Prostate gland (tissue), 2 donors: ENCODE measurements around the gene TMEM81. TPM values are rescaled to one million over a fixed set of nuclear protein-coding genes. Genes with fewer than 3 reads are reported as not detected.

ENCODE experiments used
- DNase-seq: peaks from one replicate; pipeline ENCODE4 v3.0.0-alpha.2; 2019; ENCODE audit warnings: low spot score
- H3K27ac ChIP-seq, 2 donors: fragments of 200-600 bp; sonication (generic); 2 replicates each; pipeline ENCODE4 v1.5.1; 2017 to 2019
- H3K27me3 ChIP-seq: fragments of 200-600 bp; sonication (generic); replicated peaks from 2 replicates; pipeline ENCODE4 v1.5.1; 2019; ENCODE audit not compliant: insufficient read depth
- H3K36me3 ChIP-seq, 2 donors: fragments of 200-600 bp; sonication (generic); 1 replicate in 1 of 2; 2 replicates in 1 of 2; pipeline versions ENCODE4 v1.5.1 to v1.8.1; 2017 to 2019
- H3K4me1 ChIP-seq: fragments of 200-600 bp; sonication (generic); replicated peaks from 2 replicates; pipeline ENCODE4 v1.5.1; 2019
- H3K4me3 ChIP-seq, 2 donors: fragments of 200-600 bp; sonication (generic); 2 replicates each; pipeline ENCODE4 v1.5.1; 2017 to 2019
- H3K9me3 ChIP-seq: fragments of 200-600 bp; sonication (generic); 2 replicates; pipeline ENCODE4 v1.5.1; 2017
- POLR2A ChIP-seq: fragments of 450-650 bp; IDR thresholded peaks from one replicate; pipeline ENCODE4 v1.6.1; 2016; ENCODE audit warnings: antibody characterized with exemption, mild to moderate bottlenecking
- POLR2AphosphoS5 ChIP-seq: sonication (generic); formaldehyde crosslinking; IDR thresholded peaks from one replicate; pipeline ENCODE4 v1.6.1; 2017; ENCODE audit warnings: antibody characterized with exemption
- WGBS: methylation state at CpG from one replicate; pipeline ENCODE4 v1.1.5; 2018; 5-methylcytosine and 5-hydroxymethylcytosine counted together
- intact Hi-C: fragments of 100-400 bp; cut with DNase I; formaldehyde crosslinking; loops from one replicate; pipeline ENCODE4 v1.14.2; 2022
- total RNA-seq, 2 donors: library from RNA; depleted of rRNA; stranded (reverse); fragments of >200 nt; gene quantifications; one replicate each; pipeline ENCODE4 v1.1.0, GENCODE V29; 2016
- TF ChIP-seq, protein P1 (sequence below), 4 experiments: fragments of 200-600 bp in 2 of 4; fragments of 450-650 bp in 2 of 4; sonication (generic) in 2 of 4; IDR thresholded peaks; 1 replicate in 3 of 4; 2 replicates in 1 of 4; pipeline ENCODE4 v1.5.1; 2016 to 2019; ENCODE audit warnings: antibody characterized with exemption in 4 of 4, mild to moderate bottlenecking in 2 of 4, moderate library complexity in 2 of 4

Gene TMEM81
- total RNA-seq, 2 donors from 2014 or later, result 0.73 to 2.2 TPM

DNA sequence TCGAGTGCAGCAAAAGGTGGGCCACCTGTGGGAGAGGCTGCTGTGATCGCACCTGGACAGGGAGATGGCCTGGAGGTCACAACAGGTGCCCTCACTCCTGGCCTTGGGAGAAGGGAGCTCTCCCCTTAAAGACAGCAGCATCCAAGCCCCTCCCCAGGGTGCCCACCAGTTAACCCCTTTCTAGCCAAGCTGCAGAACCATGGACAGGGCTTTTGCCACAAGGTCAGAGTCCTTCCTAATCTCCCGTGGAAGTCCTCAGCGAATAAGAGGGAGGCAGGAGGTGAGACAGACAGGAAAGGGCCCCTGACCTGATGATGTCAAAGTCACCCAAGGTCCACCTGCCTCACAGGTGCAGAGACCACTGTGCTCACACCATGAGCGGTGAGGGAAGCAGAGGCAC is 39.5 kb downstream of the TMEM81 start:
- intact Hi-C loops, result no loop called here
- no peaks in the 10 kb centered on the region for H3K9me3 ChIP-seq
- H3K27me3 ChIP-seq, result peaks cover 18% of the 10 kb centered on the region
- H3K36me3 ChIP-seq, result no peaks in the 10 kb centered on the region
- H3K27ac ChIP-seq, result no peak overlapping the region
- WGBS, result 38% methylated on average over 5 of the region's 5 CpGs
- DNase-seq, result no peak
- H3K4me1 ChIP-seq, result no peaks in the 10 kb centered on the region
- H3K4me3 ChIP-seq, result no peak overlapping the region
- TF ChIP-seq POLR2AphosphoS5, result no peak
- TF ChIP-seq, protein P1, sequence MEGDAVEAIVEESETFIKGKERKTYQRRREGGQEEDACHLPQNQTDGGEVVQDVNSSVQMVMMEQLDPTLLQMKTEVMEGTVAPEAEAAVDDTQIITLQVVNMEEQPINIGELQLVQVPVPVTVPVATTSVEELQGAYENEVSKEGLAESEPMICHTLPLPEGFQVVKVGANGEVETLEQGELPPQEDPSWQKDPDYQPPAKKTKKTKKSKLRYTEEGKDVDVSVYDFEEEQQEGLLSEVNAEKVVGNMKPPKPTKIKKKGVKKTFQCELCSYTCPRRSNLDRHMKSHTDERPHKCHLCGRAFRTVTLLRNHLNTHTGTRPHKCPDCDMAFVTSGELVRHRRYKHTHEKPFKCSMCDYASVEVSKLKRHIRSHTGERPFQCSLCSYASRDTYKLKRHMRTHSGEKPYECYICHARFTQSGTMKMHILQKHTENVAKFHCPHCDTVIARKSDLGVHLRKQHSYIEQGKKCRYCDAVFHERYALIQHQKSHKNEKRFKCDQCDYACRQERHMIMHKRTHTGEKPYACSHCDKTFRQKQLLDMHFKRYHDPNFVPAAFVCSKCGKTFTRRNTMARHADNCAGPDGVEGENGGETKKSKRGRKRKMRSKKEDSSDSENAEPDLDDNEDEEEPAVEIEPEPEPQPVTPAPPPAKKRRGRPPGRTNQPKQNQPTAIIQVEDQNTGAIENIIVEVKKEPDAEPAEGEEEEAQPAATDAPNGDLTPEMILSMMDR (IDR thresholded peaks at IDR 0.05), result no peak
- no peak for TF ChIP-seq POLR2A

DNA sequence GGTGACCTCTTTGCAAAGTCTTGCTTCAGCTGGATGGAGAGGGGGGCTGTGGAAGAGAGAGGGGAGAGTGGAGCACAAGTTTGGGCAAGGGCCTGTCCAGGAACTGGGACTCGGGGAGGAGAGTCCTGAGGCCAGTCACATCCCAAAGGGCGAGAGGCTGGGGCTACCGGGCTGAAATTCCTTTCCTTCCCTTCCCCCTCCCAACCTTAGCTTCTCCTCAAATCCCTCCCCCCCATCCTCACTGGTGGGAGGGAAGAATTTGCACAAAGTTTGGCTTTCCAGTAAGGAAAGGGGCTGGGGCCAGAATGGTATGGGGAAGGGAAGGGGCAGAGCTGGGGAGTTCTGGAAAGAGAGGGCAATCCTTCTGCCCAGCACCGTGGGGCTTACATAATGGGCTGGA is 40.4 kb downstream of the TMEM81 start:
- Histone ChIP-seq H3K27me3 (peaks cover 18% of the 10 kb centered on the region), H3K9me3 (no peaks in the 10 kb centered on the region), H3K27ac (no peak overlapping the region), H3K4me1 (no peaks in the 10 kb centered on the region), H3K36me3 (no peaks in the 10 kb centered on the region), H3K4me3 (no peak overlapping the region)
- intact Hi-C loops, result no loop called here
- TF ChIP-seq POLR2AphosphoS5 (no peak), POLR2A (no peak)
- TF ChIP-seq, protein P1 (IDR thresholded peaks at IDR 0.05), result no peak
- WGBS, result 45% methylated on average over 4 of the region's 4 CpGs
- DNase-seq, result no peak

DNA sequence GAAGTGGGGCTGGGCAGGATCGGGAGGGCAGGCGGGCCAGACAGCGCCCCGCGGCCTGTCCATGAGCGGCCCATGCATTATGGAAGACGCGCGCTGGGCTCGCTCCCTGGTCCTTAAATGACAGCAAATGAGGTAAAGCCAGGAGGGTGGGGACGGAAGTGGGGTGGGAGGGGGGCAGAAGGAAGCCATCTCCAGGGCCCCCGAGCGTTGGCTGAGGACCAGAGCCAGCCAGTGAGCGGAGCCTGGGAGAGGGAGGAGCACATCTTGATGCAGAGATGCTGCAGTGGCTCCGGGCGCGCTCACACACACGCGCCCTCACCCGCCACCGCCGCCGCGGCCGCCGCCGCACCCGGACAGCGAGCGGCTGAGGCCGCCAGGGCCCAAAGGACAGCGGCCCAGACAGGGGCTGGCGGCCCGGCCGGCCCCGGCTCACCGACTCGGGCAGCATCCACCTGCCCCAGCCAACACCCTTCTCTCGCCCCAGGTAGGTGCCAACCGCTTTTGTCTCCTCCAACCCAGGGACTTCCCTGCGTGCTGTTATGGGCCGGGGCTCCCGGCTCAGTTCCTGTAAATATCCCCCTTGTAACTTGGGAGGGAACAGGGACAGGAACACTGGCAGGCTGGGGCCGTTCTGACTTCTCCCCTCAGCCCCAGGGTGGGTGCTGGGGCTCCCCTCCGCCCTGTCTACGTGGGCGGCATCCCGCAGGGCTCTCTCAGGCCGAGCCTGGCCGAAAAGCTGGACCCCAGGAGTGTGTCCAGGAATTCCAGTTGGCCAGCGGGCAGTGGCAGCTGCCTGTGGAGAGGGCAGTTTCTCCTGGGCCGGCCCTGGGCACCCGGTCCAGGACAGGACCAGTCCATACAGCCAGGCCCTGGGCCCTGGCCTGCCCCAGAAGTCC is 41.1 kb downstream of the TMEM81 start, which contains the start of gene CNTN2:
Gene CNTN2 (plus strand): TSS at position 302 of the 896 bp plus-strand sequence. CDS start 9,974 bp downstream, outside the sequence.
- no peaks in the 10 kb centered on the region for H3K36me3 ChIP-seq
- H3K4me1 ChIP-seq, result no peaks in the 10 kb centered on the region
- no peak within 1 kb of the TSS for H3K27ac ChIP-seq
- TF ChIP-seq, protein P1 (IDR thresholded peaks at IDR 0.05), result no peak
- TF ChIP-seq POLR2A, result no peak
- TF ChIP-seq POLR2AphosphoS5, result no peak
- WGBS, result 12% methylated on average over 39 of the region's 53 CpGs
- no peaks in the 10 kb centered on the region for H3K9me3 ChIP-seq
- intact Hi-C loops, result no loop called here
- no peak within 1 kb of the TSS for H3K4me3 ChIP-seq
- no peak for DNase-seq
- H3K27me3 ChIP-seq, result peaks cover 18% of the 10 kb centered on the region

DNA sequence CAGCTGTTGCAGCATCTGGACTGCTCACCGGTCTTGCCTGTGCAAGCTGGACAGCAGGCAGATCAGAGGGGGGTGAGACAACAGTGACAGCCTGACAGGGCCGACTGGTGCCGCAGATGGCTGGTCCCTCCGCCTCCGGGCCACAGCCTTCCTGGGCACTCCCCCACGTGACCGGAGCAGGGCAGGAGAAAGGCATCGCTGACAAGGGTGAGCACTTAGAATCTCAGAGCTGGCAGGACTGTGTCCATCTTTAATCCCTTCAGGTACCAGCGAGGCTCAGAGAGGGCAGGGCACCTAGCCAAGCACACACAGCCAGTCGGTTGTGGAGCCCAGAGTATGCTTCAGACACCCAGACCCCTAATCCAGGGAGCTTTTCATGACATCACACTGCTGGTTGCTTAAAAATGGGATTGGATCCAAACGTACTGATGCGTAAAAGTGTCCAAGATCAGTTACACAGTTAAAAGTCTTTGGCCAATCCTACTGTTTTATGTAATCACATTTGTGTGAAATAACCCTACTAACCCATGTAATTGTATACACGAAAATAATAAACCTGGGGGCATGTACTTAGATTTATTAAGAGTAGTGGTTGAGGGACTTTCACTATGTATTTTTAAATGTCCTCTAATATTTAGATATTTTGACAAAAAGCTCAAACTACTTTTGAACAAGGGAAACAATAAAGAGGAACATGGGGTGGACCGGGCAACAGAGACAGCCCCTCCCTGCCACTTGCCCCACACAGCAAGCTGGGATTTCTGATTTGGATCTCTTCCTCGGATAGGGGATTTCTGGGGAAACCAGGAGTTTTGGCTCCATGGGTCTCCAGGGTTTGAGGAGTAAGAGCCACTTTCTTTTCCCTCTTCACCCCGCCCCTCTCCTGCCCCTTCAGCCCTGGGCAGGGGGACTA is 42.0 kb downstream of the TMEM81 start:
- WGBS, result 54% methylated on average over 16 of the region's 16 CpGs
- H3K4me3 ChIP-seq, result no peak overlapping the region
- no peak for DNase-seq
- TF ChIP-seq POLR2A (no peak), POLR2AphosphoS5 (no peak)
- H3K27ac ChIP-seq, result no peak overlapping the region
- H3K4me1 ChIP-seq, result no peaks in the 10 kb centered on the region
- H3K36me3 ChIP-seq, result no peaks in the 10 kb centered on the region
- no peaks in the 10 kb centered on the region for H3K9me3 ChIP-seq
- peaks cover 18% of the 10 kb centered on the region for H3K27me3 ChIP-seq
- intact Hi-C loops, result no loop called here
